ENCODE measurements around the gene MGMT. TPM values are rescaled to one million over a fixed set of nuclear protein-coding genes. Genes with fewer than 3 reads are reported as not detected.

Gene MGMT
- polyA plus RNA-seq, 1 experiment, result 10.9 TPM

GRCh38 chr10:129727495-129727894 is 260.5 kb downstream of the MGMT start:
- peaks cover 59% of the 10 kb centered on the region for H3K9me3 ChIP-seq (ENCODE audit: control insufficient read depth, insufficient read depth, low read length)
- no peak for TF ChIP-seq CTCF (IDR thresholded peaks at IDR 0.05; ENCODE audit: low read depth, low read length)

DNA sequence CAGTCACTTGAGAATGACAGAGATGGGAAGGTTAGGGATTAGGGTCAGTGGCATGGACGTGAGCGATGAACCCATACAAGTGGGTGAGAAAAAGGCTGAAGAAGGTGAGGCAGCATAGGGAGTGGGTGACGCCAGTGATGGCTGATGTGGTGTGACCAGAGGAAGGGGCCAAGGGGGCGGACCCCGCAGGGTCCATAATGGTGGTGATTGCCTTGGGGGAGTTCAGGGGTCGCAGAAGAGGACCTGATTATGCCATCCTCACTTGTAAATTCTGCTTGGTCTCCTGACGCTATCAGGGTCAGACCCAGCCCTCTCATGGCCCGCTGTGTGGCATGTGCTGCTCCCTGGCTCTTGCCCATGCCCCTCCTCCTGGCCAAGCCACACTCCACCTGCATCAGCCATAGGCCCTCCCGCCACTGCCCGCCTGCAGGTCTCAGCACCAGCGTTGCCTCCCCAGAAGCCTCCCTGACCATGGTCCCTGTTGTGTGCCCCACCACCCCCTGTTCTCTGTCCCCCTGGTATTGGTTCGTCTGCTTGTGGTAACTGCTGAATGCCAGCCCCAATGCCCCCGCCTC is 261.3 kb downstream of the MGMT start:
- H3K27ac ChIP-seq (ENCODE audit: low read depth, low read length), result no peak overlapping the region
- CTCF ChIA-PET, result no interaction called here
- POLR2A ChIA-PET, result no interaction called here
- TF ChIP-seq CTCF (IDR thresholded peaks at IDR 0.05; ENCODE audit: low read depth, low read length), result no peak
- no peak for DNase-seq (ENCODE audit: low read depth, low spot score)
- H3K4me3 ChIP-seq (ENCODE audit: low read depth, low read length), result no peak overlapping the region
- H3K27me3 ChIP-seq (ENCODE audit: control insufficient read depth, insufficient read depth, low read length), result no peaks in the 10 kb centered on the region
- peaks cover 59% of the 10 kb centered on the region for H3K9me3 ChIP-seq (ENCODE audit: control insufficient read depth, insufficient read depth, low read length)

More at GRCh38 chr10:129727495-129727894, 260.5 kb downstream of the MGMT start:
- POLR2A ChIA-PET, result no interaction called here
- Histone ChIP-seq H3K27me3 (ENCODE audit: control insufficient read depth, insufficient read depth, low read length) (no peaks in the 10 kb centered on the region), H3K4me3 (ENCODE audit: low read depth, low read length) (no peak overlapping the region), H3K27ac (ENCODE audit: low read depth, low read length) (no peak overlapping the region)
- DNase-seq (ENCODE audit: low read depth, low spot score), result no peak
- CTCF ChIA-PET, result no interaction called here

DNA sequence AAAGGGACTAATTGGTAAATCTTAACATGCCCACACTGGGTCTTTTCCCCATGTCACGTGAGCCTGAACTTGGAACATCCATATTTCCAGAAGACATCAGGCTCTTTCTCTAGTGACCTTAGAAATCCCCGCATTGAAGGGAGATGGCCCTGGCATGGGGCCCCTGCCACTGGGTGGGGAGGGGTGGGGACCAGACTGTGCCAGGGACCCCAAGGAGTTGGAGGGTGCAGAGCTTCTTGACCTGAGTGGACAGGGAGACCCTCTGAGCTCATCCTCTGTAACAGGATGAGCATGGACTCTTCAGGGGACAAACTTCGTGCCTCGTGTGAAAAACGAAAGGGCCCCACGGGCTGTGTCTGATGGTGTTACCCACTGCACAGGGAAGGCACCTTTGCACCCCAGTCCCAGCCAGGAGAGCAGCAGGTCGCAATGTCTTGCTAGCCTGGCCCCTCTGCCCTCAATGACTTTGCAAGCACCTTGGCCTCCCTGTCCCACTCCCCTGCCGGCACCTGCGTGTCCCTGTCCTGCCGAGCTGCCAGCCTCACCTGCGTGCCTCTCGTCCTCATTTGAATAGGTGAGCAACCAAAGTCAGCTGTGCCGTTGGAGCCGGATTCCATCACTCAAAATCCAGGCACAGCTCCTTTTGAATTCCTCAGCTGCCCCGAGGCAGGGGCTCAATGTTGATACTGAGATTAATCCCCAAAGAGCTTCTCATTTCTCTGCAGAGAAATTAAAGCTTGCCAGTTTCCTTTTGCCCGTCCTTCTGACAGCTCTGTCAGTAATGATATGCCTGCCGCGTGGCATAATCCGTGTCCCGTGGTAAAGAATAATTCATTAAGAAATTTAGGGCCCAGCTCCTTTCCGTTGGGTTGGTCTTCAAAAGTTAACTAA is 262.1 kb downstream of the MGMT start:
- TF ChIP-seq CTCF (IDR thresholded peaks at IDR 0.05; ENCODE audit: low read depth, low read length), result no peak
- ChIA-PET POLR2A (no interaction called here), CTCF (no interaction called here)
- Histone ChIP-seq H3K4me3 (ENCODE audit: low read depth, low read length) (no peak overlapping the region), H3K9me3 (ENCODE audit: control insufficient read depth, insufficient read depth, low read length) (peaks cover 59% of the 10 kb centered on the region), H3K27me3 (ENCODE audit: control insufficient read depth, insufficient read depth, low read length) (no peaks in the 10 kb centered on the region), H3K27ac (ENCODE audit: low read depth, low read length) (no peak overlapping the region)
- DNase-seq (ENCODE audit: low read depth, low spot score), result no peak

DNA sequence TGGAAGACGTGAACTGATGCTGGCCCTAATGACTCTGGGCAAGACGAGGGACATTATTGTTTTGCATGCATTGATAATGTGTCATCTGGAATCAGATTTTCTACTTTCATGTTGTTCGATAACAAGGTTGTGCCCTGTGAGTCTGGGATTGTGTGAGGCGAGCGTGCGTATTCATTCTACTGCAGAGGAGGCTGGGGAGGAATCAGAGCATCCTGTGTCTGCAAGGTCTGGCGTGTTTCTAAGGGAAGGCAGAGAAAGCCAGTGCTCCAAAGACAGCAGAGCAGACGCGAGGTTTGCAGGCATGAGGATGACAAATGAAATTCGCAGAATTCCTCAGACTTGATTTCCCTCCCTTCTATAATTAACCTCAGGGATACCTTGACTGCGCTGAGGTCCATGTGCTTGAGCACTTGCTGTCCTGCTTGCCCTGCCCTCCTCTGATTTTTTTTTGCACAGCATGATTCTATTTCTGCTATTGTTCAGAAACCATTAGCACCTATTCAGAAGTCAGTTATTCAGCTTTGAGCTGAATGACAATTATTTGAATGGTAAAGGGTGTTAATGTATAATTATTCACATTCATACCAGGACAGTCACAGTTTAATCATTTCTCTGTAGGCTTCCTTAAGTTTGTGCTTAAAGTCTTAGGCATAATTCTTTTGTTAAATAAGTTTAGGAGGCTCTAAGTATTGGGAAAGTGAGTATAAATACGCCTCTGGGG is 263.4 kb downstream of the MGMT start:
- H3K9me3 ChIP-seq (ENCODE audit: control insufficient read depth, insufficient read depth, low read length), result peaks cover 52% of the 10 kb centered on the region
- no peak for DNase-seq (ENCODE audit: low read depth, low spot score)
- H3K27ac ChIP-seq (ENCODE audit: low read depth, low read length), result no peak overlapping the region
- no peak for TF ChIP-seq CTCF (IDR thresholded peaks at IDR 0.05; ENCODE audit: low read depth, low read length)
- H3K4me3 ChIP-seq (ENCODE audit: low read depth, low read length), result no peak overlapping the region
- no peaks in the 10 kb centered on the region for H3K27me3 ChIP-seq (ENCODE audit: control insufficient read depth, insufficient read depth, low read length)
- POLR2A ChIA-PET, result no interaction called here
- CTCF ChIA-PET, result no interaction called here

DNA sequence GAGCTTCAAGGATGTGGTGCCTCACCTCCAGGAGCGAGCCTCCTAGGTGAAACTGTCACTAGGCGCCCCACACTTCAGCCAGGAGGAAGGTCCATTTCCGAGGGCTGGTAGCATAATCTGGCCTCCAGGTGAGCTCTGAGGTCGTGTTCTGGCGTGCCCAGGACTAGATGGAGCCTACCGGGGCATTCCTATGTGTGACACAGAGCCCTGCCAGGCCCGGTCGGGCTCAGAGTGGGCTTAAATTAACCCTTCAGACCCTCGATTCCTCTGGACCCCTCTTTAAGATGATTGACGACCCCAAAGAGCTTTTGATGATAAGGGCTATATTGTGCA is 263.9 kb downstream of the MGMT start:
- TF ChIP-seq CTCF (IDR thresholded peaks at IDR 0.05; ENCODE audit: low read depth, low read length), result no peak
- Histone ChIP-seq H3K9me3 (ENCODE audit: control insufficient read depth, insufficient read depth, low read length) (peaks cover 46% of the 10 kb centered on the region), H3K27ac (ENCODE audit: low read depth, low read length) (no peak overlapping the region), H3K27me3 (ENCODE audit: control insufficient read depth, insufficient read depth, low read length) (no peaks in the 10 kb centered on the region), H3K4me3 (ENCODE audit: low read depth, low read length) (no peak overlapping the region)
- CTCF ChIA-PET, result no interaction called here
- POLR2A ChIA-PET, result no interaction called here
- no peak for DNase-seq (ENCODE audit: low read depth, low spot score)
